Activated T-cell treated with anti-CD3 and anti-CD28 coated beads for 1 hour (primary cell): ENCODE measurements around the gene MAML1.
"Not testable (repeated sequence)": the region's sequence is repeated elsewhere in the genome, so short reads cannot be mapped to it uniquely, and the experiment has no call there.

Experiments used
- DNase-seq: peaks from one replicate; pipeline ENCODE4 v3.0.0-alpha.2; 2020; ENCODE audit warnings: low read depth

MAML1 gene

GRCh38 chr5:179769271-179769670 is 36.6 kb downstream of the MAML1 start:
- no peak for DNase-seq

DNA sequence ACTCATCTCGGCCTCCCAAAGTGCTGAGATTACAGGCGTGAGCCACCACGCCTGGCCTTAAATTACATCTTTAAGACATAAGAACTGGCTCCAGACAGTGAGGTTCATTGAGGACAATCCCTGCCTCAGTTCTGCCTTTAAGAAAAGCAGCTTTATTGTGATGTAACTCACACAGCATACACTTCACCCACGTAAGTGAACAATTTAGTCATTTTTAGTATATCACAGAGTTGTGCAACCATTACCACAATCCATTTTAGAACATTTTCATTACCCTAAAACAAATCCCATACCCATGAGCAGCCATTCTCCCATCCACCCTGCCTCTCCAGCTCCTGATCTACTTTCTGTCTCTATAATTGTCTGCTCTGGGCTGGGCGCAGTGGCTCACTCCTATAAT is 37.2 kb downstream of the MAML1 start:
- DNase-seq = no peak

GRCh38 chr5:179771311-179771895 is 38.8 kb downstream of the MAML1 start:
- no peak for DNase-seq

GRCh38 chr5:179772351-179772750 is 39.7 kb downstream of the MAML1 start:
- DNase-seq = no peak

GRCh38 chr5:179773686-179774040 is 41.0 kb downstream of the MAML1 start:
- DNase-seq = no peak

DNA sequence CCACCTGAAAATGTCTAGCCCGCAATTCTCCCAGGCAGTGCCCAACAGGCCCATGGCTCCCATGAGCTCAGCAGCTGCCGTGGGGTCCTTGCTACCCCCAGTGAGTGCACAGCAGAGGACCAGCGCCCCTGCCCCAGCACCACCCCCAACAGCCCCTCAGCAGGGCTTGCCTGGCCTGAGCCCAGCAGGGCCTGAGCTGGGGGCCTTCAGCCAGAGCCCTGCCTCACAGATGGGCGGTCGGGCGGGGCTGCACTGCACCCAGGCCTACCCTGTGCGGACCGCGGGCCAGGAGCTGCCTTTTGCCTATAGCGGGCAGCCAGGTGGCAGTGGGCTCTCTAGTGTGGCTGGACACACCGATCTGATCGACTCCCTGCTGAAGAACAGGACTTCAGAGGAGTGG is 41.8 kb downstream of the MAML1 start:
- DNase-seq = no peak

- DNase-seq = no peak
These were observed 43.9 kb downstream of the MAML1 start for GRCh38 chr5:179776411-179776938.

DNA sequence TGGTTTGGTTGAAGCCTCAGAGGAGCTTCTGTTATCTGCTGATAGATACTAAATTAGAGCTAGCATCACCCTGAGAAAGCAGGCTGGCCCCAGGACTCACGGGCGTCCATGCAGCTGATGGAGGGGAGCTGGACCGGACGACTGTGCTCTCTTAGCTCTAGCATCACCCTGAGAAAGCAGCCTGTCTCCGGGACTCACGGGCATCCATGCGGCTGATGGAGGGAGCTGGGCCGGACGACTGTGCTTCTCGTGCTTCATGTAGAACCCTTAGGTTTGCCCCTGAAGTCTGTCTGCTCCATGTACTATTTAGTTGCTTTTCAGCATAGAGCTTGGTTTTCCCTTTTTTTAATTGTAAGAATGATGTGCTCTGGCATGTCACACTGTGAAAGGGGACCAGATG is 44.8 kb downstream of the MAML1 start:
- no peak for DNase-seq

- no peak for DNase-seq
These were observed 45.3 kb downstream of the MAML1 start for GRCh38 chr5:179777909-179778308.

GRCh38 chr5:179778591-179778990 is 46.0 kb downstream of the MAML1 start:
- DNase-seq = no peak

GRCh38 chr5:179779826-179780225 is 47.2 kb downstream of the MAML1 start:
- DNase-seq = no peak

- DNase-seq = no peak
These were observed 47.7 kb downstream of the MAML1 start for GRCh38 chr5:179780362-179780761.

DNA sequence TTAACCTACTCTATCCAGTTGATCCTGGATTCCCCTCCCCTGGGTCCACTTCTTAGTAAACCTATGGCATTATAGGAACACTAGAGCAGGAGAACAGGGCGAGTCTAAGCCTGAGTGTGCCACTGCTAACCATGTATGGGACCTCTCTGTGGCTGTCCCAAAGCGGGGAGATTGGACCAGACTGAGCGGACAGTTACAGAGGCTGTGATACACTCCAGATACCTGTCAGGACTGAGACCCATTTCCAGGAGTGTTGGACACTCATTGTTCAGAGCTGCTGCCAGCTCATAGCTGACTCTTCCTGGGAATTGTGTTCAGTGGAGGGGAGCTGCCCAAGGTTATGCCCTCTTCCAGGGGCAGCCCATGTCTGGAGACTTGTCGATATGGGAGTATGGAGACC is 49.2 kb downstream of the MAML1 start:
- no peak for DNase-seq

DNA sequence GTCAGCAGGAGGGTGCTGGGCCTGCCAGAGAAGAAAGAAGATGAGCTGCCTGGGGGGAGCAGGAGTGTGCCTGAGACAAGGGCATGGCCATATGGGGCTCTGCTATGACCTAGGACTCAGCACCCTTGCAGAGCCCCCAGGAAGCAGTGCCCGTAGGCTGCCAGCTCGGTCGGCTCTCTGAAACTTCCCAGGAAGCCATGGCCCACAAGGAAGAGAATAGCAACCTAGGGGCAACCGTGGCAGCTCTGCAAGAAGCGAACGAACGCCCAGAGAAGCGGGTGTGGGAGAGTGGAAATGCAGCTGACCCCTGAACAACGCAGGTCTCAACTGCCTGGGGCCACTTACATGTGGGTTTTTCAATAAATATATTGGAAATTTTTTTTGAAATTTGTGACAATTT is 50.5 kb downstream of the MAML1 start:
- DNase-seq = no peak

GRCh38 chr5:179786861-179787260 is 54.2 kb downstream of the MAML1 start:
- no peak for DNase-seq

DNA sequence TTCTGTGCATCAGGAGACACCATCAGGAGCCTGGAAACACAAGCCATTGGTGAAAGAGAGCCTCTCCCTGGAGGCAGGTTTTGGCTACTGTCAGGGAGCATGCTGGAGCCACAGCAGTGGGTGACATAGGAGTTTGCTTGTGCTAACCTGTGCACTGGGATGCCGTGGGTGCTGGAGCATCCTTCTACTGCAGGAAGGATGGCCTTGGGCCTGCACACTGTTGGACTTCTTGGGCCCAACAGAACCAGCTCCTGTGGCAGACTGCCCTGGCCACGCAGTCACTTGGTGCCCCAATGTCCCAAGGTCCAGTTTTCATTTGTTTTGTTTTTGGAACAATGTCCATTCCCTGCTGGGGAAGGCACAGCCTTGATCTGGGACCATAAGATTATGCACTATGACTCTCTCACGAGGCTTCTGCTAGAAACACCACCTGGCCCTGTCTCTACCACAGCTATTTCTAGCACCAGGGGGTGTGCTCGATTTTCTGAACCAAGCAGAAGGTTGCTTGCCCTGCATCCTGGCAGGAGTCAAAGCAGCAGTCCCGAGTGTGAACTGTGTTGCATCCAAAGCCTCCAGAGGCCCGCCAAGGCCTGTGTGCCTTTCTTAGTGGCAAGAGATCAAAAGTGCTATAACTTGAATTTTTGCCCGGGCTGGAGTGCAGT is 55.7 kb downstream of the MAML1 start:
- no peak for DNase-seq

- not testable (repeated sequence) for DNase-seq
These were observed 56.7 kb downstream of the MAML1 start for GRCh38 chr5:179789278-179789677.

GRCh38 chr5:179791881-179792611 is 59.4 kb downstream of the MAML1 start:
- DNase-seq = no peak

DNA sequence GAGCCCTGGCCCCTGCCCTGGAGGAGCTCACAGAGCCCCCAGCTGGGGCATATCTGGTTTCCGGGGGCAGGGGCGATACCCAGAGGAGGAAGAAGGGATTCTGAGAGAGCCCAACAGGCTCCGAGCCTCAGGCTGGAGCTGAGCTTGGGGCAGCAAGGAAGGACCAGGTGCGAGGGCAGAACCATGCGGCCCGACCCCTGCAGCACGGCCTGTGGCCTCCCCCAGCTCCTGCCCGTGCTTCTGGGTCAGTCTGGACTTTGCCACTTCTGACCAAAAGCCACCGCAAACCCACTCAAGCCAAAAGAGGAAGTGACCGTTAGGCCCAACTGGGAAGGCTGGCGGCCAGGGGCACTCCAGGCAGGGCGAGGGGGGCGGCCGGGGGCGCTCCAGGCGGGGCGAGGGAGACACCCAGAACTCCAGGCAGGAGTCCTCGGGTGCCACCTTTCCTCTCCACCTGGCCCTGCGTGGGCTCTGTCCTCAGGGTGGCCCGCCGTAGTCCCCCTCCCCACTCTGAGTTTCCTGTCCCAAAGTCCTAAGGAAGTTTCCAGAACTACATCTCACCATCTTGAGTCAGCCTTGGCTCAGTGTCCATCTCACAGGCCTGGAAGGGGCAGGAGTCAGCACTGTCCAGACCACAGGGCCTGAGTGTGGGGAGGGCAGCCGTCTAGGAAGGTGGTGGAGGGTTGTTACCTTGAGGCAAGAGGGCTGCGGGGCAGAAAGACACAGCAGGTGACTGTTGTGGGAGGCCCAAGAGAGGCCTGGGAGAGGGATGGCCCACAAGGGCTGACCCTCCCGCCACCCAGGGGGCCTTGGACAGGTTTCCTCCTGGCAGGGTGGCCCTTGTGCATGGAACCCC is 60.2 kb downstream of the MAML1 start:
- no peak for DNase-seq

DNA sequence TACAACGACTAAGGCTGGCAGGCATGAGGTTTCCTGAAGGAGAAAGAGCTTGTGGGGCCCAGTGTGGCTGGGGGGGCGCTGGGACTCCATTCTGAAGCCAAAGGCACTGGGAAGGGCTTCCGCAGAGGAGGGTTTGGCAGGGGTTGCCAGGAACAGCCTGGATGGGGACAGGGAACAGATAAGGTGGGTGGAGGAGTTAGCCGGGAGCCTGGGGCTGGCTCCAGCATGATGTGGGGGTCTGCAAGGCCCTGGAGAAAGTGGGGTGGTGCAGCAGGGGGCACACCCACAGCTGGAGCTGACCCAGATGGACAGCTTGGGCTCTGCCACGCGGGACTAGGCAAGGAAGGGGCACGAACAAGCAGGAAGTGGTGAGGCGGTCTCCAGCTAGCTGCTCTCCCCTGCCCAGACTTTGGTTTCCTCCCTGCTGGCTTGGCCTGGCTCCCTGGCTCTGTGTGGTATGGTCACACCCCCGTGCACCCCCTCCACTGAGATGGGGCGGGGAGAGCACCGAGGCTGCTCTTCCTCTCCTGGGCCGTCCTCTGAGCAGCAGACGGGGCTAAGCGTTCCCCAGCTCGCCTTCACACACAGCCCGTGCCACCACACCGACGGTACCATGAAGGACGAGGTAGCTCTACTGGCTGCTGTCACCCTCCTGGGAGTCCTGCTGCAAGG is 61.0 kb downstream of the MAML1 start, which contains the start of gene LTC4S:
TSS of gene LTC4S (plus strand) at position 519 of the 672 bp plus-strand sequence. CDS start at position 614, 95 bp downstream.
- no peak for DNase-seq

- no peak for DNase-seq
These were observed 61.5 kb downstream of the MAML1 start for GRCh38 chr5:179794171-179794570.

GRCh38 chr5:179794575-179794974 is 62.0 kb downstream of the MAML1 start:
- no peak for DNase-seq
